Measurements from ENCODE around the gene STYK1.

The STYK1 gene

GRCh38 chr12:10719482-10719881 is 45.6 kb upstream of the STYK1 start:
- no peak for DNase-seq
- no peak overlapping the region for H3K4me3 ChIP-seq (ENCODE audit: low read depth, low read length)

GRCh38 chr12:10718279-10718821 is 44.5 kb upstream of the STYK1 start:
- no peak for DNase-seq
- Histone ChIP-seq H3K4me3 (ENCODE audit: low read depth, low read length) (no peak overlapping the region), H3K27me3 (peaks cover 92% of the 10 kb centered on the region), H3K9me3 (no peaks in the 10 kb centered on the region; the same call in 1 of the 2 replicates), H3K36me3 (no peaks in the 10 kb centered on the region), H3K4me1 (no peaks in the 10 kb centered on the region)
- no peak for TF ChIP-seq CTCF (IDR thresholded peaks at IDR 0.05; ENCODE audit: low read depth, low read length)

More at GRCh38 chr12:10719482-10719881, 45.6 kb upstream of the STYK1 start:
- no peak for TF ChIP-seq CTCF (IDR thresholded peaks at IDR 0.05; ENCODE audit: low read depth, low read length)
- H3K4me1 ChIP-seq, result no peaks in the 10 kb centered on the region
- H3K27me3 ChIP-seq, result peaks cover 93% of the 10 kb centered on the region
- H3K9me3 ChIP-seq, result no peaks in the 10 kb centered on the region
- H3K36me3 ChIP-seq, result no peaks in the 10 kb centered on the region

- Histone ChIP-seq H3K36me3 (no peaks in the 10 kb centered on the region), H3K4me1 (no peaks in the 10 kb centered on the region), H3K9me3 (no peaks in the 10 kb centered on the region; the same call in 1 of the 2 replicates), H3K4me3 (ENCODE audit: low read depth, low read length) (no peak overlapping the region), H3K27me3 (peaks cover 92% of the 10 kb centered on the region)
- TF ChIP-seq CTCF (IDR thresholded peaks at IDR 0.05; ENCODE audit: low read depth, low read length), result no peak
- no peak for DNase-seq
Observed at GRCh38 chr12:10717410-10717809, 43.6 kb upstream of the STYK1 start.

- peaks cover 92% of the 10 kb centered on the region for H3K27me3 ChIP-seq
- no peaks in the 10 kb centered on the region for H3K4me1 ChIP-seq
- H3K9me3 ChIP-seq, result no peaks in the 10 kb centered on the region; the same call in 1 of the 2 replicates
- H3K36me3 ChIP-seq, result no peaks in the 10 kb centered on the region
- no peak for DNase-seq
- TF ChIP-seq CTCF (IDR thresholded peaks at IDR 0.05; ENCODE audit: low read depth, low read length), result no peak
- no peak overlapping the region for H3K4me3 ChIP-seq (ENCODE audit: low read depth, low read length)
Observed at GRCh38 chr12:10716704-10717315, 43.0 kb upstream of the STYK1 start.

GRCh38 chr12:10716277-10716676 is 42.4 kb upstream of the STYK1 start:
- DNase-seq, result no peak
- Histone ChIP-seq H3K4me1 (no peaks in the 10 kb centered on the region), H3K27me3 (peaks cover 92% of the 10 kb centered on the region), H3K36me3 (no peaks in the 10 kb centered on the region), H3K4me3 (ENCODE audit: low read depth, low read length) (no peak overlapping the region), H3K9me3 (no peaks in the 10 kb centered on the region; the same call in 1 of the 2 replicates)
- no peak for TF ChIP-seq CTCF (IDR thresholded peaks at IDR 0.05; ENCODE audit: low read depth, low read length)

- H3K4me1 ChIP-seq, result no peaks in the 10 kb centered on the region
- TF ChIP-seq CTCF (IDR thresholded peaks at IDR 0.05; ENCODE audit: low read depth, low read length), result no peak
- H3K9me3 ChIP-seq, result no peaks in the 10 kb centered on the region; the same call in 1 of the 2 replicates
- DNase-seq, result no peak
- H3K27me3 ChIP-seq, result peaks cover 86% of the 10 kb centered on the region
- H3K36me3 ChIP-seq, result no peaks in the 10 kb centered on the region
- no peak overlapping the region for H3K4me3 ChIP-seq (ENCODE audit: low read depth, low read length)
Observed at GRCh38 chr12:10715491-10715890, 41.6 kb upstream of the STYK1 start.
